Subcutaneous adipose tissue (tissue), 4 donors: ENCODE measurements around the gene HOOK1. TPM values are rescaled to one million over a fixed set of nuclear protein-coding genes. Genes with fewer than 3 reads are reported as not detected.

Experiments used
- total RNA-seq, 4 donors: library from RNA; depleted of rRNA; stranded (reverse); fragments of >200 nt; gene quantifications; one replicate each; pipeline ENCODE4 v1.1.0, GENCODE V29; 2016
- TF ChIP-seq, protein P1 (sequence below): fragments of 450-650 bp; IDR thresholded peaks from one replicate; pipeline ENCODE4 v1.5.1; 2016; ENCODE audit warnings: low read depth, mild to moderate bottlenecking, control low read depth, antibody characterized with exemption, moderate library complexity

Gene HOOK1
- total RNA-seq, 4 donors from 2014 or later, result 0.22 to 1.3 (median 0.51) TPM; not detected in 1

DNA sequence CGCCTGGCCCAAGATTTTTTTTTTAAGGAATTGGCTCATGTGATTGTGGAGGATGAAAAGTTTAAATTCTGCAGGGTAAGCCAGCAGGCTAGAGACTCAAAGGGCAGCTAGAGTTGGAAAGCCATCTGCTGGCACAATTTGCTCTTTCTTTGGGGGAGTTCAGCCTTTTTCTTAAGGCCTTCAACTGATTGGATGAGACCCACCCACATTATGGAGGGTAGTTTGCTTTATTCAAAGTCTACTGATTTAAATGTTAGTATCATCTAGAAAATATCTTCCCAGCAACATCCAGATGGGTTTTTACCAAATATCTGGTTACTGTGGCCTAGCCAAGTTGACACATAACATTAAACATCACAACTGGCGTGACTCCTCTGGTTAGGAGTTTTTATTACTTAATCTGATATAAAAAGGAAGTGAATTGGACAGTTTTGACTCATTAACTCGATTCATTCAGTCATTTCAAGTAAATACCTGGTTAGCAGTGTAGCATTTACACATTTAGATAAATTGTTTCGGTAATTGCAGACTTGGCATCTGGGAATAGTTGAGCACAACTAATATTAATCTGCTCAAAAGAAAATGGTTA, 12.4 kb downstream of the HOOK1 start:
- TF ChIP-seq, protein P1, sequence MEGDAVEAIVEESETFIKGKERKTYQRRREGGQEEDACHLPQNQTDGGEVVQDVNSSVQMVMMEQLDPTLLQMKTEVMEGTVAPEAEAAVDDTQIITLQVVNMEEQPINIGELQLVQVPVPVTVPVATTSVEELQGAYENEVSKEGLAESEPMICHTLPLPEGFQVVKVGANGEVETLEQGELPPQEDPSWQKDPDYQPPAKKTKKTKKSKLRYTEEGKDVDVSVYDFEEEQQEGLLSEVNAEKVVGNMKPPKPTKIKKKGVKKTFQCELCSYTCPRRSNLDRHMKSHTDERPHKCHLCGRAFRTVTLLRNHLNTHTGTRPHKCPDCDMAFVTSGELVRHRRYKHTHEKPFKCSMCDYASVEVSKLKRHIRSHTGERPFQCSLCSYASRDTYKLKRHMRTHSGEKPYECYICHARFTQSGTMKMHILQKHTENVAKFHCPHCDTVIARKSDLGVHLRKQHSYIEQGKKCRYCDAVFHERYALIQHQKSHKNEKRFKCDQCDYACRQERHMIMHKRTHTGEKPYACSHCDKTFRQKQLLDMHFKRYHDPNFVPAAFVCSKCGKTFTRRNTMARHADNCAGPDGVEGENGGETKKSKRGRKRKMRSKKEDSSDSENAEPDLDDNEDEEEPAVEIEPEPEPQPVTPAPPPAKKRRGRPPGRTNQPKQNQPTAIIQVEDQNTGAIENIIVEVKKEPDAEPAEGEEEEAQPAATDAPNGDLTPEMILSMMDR, result no peak

DNA sequence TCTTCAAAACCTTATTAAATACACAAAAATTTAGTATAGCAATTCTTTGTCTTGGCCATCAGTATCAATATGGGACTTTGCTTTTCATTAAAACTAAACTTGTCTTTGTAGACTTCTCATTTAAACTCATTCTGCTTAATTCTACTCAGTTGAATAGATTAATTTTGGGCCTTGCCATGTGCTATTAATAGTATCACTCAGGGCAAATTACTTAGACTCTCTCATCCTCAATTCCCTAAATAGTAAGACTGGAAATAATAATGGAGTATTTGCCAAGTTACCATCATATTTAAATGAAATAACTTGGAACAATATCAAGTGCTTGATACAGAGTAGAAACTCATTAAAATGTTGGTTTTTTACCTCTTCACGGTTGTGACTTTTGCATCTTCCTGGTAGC, 13.4 kb downstream of the HOOK1 start:
- TF ChIP-seq, protein P1, result no peak

DNA sequence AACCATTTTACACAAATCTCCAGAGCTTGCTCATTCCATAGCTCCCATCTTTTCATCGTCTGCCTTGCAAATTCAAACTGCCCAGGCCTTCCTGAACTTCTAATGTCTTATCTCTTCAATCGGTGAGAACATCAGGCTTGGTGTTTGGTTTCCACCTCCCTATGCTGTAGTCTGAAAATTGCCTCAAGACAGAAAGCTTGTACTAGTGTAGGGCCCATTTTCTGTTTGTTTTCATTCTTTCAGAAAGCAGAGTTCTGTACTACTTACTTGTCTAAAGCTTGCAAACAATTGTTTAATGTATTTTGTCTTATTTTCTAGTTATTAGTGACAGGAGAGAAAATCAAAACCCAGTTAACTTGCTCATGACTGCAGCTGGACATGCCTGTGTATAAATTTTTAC, 16.8 kb downstream of the HOOK1 start:
- TF ChIP-seq, protein P1, result no peak

DNA sequence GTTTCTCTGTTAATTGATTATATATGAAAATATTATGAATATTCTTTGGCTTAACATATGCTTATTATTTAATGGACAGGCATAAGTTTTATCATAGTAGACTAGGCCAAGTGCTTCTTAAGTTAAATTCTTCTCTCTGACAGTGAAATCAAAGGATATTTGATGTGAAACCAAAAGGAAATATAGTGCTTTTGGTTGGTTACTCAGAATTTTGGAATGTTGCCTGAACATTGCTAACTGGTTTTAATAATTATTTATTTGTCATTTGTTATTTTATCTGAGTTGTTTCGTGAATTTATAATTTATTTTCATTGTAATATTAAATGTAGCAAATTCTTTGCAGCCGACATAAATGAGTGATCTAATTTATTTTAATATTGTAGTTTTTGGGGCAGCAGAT, 18.3 kb downstream of the HOOK1 start:
- TF ChIP-seq, protein P1, result no peak

DNA sequence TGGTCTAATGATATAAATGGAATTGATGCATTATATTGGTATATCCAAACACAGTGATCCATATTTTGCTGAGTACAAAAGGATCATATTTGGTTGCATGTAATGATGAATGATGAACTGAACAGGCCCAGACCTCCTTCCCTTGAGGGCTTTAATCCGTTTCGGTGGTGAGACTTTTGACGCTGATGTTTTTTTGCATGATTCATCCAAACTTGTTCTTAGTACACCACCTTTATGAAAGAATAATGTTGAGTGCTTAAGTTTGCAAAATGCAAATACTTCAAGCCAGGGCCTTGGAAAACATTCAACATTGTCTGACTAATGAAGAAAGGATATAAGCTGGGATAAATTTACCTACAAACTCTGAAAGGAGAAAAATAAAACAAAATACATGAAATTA, 19.2 kb downstream of the HOOK1 start:
- TF ChIP-seq, protein P1, result no peak

DNA sequence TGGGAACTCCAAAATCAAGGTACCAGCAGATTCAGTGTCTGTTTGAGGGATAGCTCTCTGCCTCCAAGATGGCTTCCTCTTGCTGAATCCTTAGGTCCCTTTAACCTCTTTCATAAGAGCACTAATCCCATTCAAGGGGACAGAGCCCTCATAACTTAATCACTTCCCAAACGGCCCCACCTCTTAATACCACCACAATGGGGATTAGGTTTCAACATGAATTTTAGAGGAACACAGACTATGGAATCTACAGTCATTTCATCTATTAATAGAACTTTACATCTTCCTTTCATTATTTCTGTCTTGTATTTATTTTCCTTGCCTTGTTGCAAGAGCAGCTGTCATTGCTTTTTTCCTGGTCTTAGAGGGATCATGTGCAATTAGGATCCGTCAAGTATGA, 30.3 kb downstream of the HOOK1 start:
- TF ChIP-seq, protein P1, result no peak

DNA sequence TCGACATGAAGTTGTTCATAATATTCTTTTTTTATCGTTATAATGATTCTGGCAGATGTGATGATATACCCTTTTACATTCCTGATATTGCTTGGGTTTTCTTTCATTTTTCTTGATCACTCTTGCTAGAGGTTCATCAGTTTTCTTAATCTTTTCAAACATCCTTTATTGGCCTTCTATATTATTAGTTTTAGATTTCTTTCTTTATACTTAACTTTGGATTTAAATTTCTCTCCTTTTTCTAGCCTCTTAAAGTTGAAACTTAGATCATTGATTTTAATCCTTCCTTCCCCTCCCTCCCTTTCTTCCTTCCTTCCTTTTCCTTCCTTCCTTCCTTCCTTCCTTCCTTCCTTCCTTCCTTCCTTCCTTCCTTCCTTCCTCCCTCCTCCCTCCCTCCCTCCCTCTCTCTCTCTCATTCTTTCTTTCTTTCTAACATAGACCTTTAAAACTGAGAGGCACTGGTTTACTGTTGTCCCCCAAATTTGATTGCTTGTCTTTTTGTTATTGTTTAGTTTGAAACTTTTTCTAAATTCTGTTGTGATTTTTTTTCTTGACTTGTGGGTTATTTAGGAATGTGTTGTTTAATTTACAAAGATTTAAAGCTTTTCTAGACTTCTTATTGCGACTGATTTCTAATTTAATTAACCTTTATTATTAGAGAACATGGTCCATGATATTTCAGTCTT, 31.6 kb downstream of the HOOK1 start:
- TF ChIP-seq, protein P1, result no peak
